HEK293 (cell line): ENCODE data around the gene CDKN2AIP.

Experiments used
- CTCF ChIP-seq: fragments of 450-650 bp; formaldehyde crosslinking; IDR thresholded peaks from 2 replicates; pipeline ENCODE4 v1.5.1; 2016; ENCODE audit warnings: missing biosample characterization, missing genetic modification characterization
- HOXC10 ChIP-seq: sonication (generic); formaldehyde crosslinking; IDR thresholded peaks from 2 replicates; pipeline ENCODE4 v1.8.1; 2023; ENCODE audit warnings: mild to moderate bottlenecking, missing genetic modification reagents
- INSM2 ChIP-seq: fragments of 450-650 bp; formaldehyde crosslinking; IDR thresholded peaks from 2 replicates; pipeline ENCODE4 v1.5.1; 2016; ENCODE audit warnings: missing biosample characterization, missing genetic modification characterization
- MEIS1 ChIP-seq: sonication (generic); formaldehyde crosslinking; IDR thresholded peaks from 2 replicates; pipeline ENCODE4 v1.8.1; 2022; ENCODE audit warnings: missing genetic modification reagents, mild to moderate bottlenecking, borderline replicate concordance
- ZNF121 ChIP-seq: fragments of 450-650 bp; formaldehyde crosslinking; IDR thresholded peaks from 2 replicates; pipeline ENCODE4 v1.5.1; 2016; ENCODE audit warnings: missing biosample characterization, missing genetic modification characterization
- ZNF391 ChIP-seq: fragments of 450-650 bp; formaldehyde crosslinking; IDR thresholded peaks from 2 replicates; pipeline ENCODE4 v1.5.1; 2016; ENCODE audit warnings: low read depth, missing biosample characterization, missing genetic modification characterization, borderline replicate concordance
- ZNF677 ChIP-seq: fragments of 450-650 bp; IDR thresholded peaks from 2 replicates; pipeline ENCODE4 v1.5.0; 2018; ENCODE audit warnings: missing biosample characterization, mild to moderate bottlenecking, missing genetic modification characterization, moderate library complexity
- ZSCAN5A ChIP-seq: fragments of 450-650 bp; formaldehyde crosslinking; IDR thresholded peaks from 2 replicates; pipeline ENCODE4 v1.5.1; 2016; ENCODE audit warnings: missing biosample characterization, missing genetic modification characterization

- TF ChIP-seq HOXC10 (CRISPR knock-in tag) (no peak), ZSCAN5A (no peak), ZNF677 (tag by site-specific recombination) (no peak), CTCF (tag by site-specific recombination) (peak; percentile 50), ZNF121 (tag by site-specific recombination) (no peak), INSM2 (tag by site-specific recombination) (no peak), MEIS1 (CRISPR knock-in tag) (no peak), ZNF391 (tag by site-specific recombination) (no peak)
Measured at GRCh38 chr4:183471946-183472708, 27.7 kb downstream of the CDKN2AIP start.
